ENCODE data around the gene PREB.

DNA sequence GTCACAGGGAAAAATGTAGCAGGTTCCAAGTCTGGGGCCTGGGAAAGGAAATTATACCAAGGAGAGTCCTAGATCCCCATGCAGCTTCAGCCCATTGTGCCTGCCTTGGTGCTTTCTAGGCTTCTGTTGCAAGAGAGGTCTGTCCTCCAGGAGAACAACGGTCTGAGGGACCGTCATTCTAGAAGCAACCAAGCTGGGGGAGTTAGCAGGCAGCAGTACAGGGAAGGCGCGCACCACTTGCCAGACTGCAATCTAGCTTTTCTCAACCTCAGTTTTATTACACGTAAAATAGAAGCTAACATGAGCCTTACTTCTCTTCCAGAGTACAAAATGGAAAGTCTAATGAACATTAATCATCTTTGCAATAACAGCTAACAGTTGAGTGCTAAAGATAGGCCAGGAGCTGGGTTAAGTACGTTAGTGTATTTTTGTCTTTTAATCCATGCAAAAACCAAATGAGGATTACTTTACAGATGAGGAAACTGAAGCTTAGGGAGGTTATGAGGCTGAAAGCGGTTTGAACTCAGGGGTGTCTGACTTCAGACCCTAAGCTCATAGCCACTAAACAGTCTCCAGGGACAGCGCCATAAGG lies 16.3 kb upstream of the PREB start:
- TF ChIP-seq, protein P1, sequence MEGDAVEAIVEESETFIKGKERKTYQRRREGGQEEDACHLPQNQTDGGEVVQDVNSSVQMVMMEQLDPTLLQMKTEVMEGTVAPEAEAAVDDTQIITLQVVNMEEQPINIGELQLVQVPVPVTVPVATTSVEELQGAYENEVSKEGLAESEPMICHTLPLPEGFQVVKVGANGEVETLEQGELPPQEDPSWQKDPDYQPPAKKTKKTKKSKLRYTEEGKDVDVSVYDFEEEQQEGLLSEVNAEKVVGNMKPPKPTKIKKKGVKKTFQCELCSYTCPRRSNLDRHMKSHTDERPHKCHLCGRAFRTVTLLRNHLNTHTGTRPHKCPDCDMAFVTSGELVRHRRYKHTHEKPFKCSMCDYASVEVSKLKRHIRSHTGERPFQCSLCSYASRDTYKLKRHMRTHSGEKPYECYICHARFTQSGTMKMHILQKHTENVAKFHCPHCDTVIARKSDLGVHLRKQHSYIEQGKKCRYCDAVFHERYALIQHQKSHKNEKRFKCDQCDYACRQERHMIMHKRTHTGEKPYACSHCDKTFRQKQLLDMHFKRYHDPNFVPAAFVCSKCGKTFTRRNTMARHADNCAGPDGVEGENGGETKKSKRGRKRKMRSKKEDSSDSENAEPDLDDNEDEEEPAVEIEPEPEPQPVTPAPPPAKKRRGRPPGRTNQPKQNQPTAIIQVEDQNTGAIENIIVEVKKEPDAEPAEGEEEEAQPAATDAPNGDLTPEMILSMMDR (IDR thresholded peaks at IDR 0.05 in 4 of 5, conservative IDR thresholded peaks at IDR 0.05 in 1 of 5), result no peak
- TF ChIP-seq POLR2A (IDR thresholded peaks at IDR 0.05), result no peak
